Measurements from ENCODE around the gene TMEM72.

DNA sequence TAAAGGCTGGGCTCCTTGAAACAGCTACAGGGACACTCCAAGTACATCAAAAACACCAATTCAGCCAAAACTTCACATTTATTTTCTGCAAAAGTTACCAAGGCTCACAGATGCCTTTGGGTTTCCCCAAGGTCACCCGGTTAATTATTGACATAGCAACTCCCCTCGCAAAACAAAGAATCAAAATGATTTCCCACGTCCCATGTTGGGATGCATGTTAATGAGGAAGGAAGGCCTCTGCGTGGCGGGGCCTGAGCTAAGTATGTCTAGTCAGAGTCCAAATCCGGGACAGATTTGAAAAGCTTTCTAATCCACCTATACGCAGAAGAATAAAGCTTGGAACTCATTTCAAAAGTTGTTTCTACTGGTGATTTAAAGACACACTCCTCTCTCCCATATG lies 535 bp upstream of the TMEM72 start:
- TF ChIP-seq SRY (CRISPR knock-in tag; IDR thresholded peaks at IDR 0.05) (no peak), ZFP91 (CRISPR knock-in tag; IDR thresholded peaks at IDR 0.05; ENCODE audit: borderline replicate concordance) (no peak), SIN3A (IDR thresholded peaks at IDR 0.05; ENCODE audit: borderline replicate concordance, low read depth, low read length) (no peak), HDAC1 (CRISPR knock-in tag; IDR thresholded peaks at IDR 0.05) (no peak), ZSCAN30 (CRISPR knock-in tag; IDR thresholded peaks at IDR 0.05) (no peak), MAFF (IDR thresholded peaks at IDR 0.05; ENCODE audit: low read depth, low read length) (no peak), EZH2 (conservative IDR thresholded peaks at IDR 0.05; ENCODE audit: low read depth, low read length) (no peak), POLR2A (IDR thresholded peaks at IDR 0.05; ENCODE audit: insufficient read depth in 1 of 2, low read depth in 2 of 2, low read length in 2 of 2) (no peak), POLR2AphosphoS5 (IDR thresholded peaks at IDR 0.05; ENCODE audit: low read depth, low read length) (no peak), PTBP1 (IDR thresholded peaks at IDR 0.05; ENCODE audit: low read depth, low read length, poor library complexity, severe bottlenecking) (no peak), HOMEZ (CRISPR knock-in tag; IDR thresholded peaks at IDR 0.05; ENCODE audit: low read depth) (no peak)
- TF ChIP-seq, protein P1, sequence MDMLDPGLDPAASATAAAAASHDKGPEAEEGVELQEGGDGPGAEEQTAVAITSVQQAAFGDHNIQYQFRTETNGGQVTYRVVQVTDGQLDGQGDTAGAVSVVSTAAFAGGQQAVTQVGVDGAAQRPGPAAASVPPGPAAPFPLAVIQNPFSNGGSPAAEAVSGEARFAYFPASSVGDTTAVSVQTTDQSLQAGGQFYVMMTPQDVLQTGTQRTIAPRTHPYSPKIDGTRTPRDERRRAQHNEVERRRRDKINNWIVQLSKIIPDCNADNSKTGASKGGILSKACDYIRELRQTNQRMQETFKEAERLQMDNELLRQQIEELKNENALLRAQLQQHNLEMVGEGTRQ (IDR thresholded peaks at IDR 0.05; ENCODE audit: low read depth, low read length): no peak
- TF ChIP-seq, protein P1 (CRISPR knock-in tag; IDR thresholded peaks at IDR 0.05; ENCODE audit: borderline replicate concordance): no peak
